GM19328 (cell line): ENCODE data around the gene FBXO38.

Experiments
- ATAC-seq: cut with Tn5 transposase; IDR thresholded peaks from one replicate; pipeline ENCODE4 v1.9.1; 2021; ENCODE audit warnings: mild to moderate bottlenecking, moderate library complexity; ENCODE audit not compliant: unreplicated experiment

The FBXO38 gene

GRCh38 chr5:148383564-148384379, at the start of gene FBXO38:
Gene FBXO38, plus strand, starts transcription at chr5:148383958. Its CDS starts 10,819 bp downstream, at chr5:148394777.
- ATAC-seq = peak; percentile 99

DNA sequence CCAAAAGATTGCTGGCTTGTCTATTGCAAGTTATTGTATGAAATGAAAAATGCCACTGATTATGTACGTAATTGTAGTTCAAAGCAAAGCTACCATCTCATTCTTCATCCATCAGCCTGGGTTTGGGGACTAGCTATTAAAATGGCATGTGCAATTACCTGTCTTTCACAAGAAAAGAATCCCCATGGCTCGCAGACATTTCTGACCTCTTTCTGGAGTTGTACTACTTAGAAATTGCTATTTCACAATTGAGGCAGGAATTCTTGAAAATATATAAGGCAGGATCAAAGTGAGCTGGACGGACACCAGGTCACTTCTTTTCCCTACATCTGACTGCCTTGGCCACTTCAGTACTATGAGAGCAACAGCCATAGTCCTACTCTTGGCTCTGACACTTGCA, 48.5 kb upstream of the FBXO38 start, which contains the start of gene SPINK9:
Gene SPINK9, plus strand, starts transcription at position 301 of the 400 bp plus-strand sequence. Its CDS starts 55 bp downstream, at position 356.
- ATAC-seq = no peak

DNA sequence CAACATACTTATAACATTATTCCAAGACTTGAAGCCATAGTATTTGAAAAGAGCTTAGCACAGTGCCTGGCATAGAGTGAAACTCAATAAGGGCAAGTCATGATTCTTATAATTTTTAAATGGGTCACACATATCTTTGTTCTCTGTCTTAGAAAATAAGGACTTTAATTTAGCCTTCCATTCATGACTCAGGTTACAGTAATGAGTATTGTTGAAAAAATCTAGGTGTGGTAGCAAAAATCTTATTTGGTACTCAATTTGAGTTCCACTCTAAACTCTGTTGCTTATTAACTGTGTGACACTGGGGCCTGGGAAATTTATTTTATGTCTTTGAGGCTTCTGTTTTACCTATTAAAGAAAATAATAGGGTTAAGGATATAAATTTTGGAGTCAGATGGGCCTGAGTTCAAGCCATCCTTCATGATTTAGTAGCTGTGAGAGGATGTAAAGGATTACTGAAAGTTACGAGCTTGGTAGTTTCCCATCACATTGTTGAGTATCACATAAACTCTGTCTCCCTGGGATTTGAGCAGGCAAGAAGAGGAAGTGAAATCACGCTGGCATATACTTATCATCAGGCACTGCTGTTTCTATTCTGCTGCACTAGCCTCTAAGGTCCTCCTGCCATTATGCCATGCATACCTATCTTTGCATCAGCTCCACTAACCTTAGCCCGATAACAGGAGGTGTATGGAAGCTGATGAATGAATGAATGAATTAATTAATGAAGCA, 46.9 kb upstream of the FBXO38 start:
- ATAC-seq = no peak

- no peak for ATAC-seq
Observed at GRCh38 chr5:148342371-148343045, 41.2 kb upstream of the FBXO38 start.

GRCh38 chr5:148343046-148343407, 40.7 kb upstream of the FBXO38 start:
- no peak for ATAC-seq

- ATAC-seq = no peak
Observed at GRCh38 chr5:148343603-148344487, 39.9 kb upstream of the FBXO38 start.

- ATAC-seq = no peak
Observed at GRCh38 chr5:148347706-148348105, 36.1 kb upstream of the FBXO38 start.

- ATAC-seq = no peak
Observed at GRCh38 chr5:148352696-148353095, 31.1 kb upstream of the FBXO38 start.

DNA sequence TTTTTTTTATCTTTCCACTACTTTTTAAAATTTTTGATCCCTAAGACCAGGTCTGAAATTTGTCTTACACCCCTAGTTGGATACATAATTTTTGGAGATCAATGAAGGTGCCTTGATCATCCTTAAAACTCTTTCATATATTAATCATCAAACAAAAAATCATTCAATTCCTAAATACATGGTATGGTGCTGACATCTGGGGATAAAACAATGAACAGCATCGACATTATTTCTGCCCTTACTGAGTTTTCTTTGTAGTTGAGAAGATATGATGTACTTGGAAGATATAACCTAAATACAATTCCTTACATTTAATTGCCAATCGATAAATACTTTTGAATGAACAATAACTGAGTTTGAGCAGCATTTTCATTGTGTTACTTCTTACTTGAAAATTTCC, 30.1 kb upstream of the FBXO38 start:
- no peak for ATAC-seq

GRCh38 chr5:148364343-148364742, 19.4 kb upstream of the FBXO38 start:
- no peak for ATAC-seq

GRCh38 chr5:148368299-148368698, 15.5 kb upstream of the FBXO38 start:
- ATAC-seq = no peak

DNA sequence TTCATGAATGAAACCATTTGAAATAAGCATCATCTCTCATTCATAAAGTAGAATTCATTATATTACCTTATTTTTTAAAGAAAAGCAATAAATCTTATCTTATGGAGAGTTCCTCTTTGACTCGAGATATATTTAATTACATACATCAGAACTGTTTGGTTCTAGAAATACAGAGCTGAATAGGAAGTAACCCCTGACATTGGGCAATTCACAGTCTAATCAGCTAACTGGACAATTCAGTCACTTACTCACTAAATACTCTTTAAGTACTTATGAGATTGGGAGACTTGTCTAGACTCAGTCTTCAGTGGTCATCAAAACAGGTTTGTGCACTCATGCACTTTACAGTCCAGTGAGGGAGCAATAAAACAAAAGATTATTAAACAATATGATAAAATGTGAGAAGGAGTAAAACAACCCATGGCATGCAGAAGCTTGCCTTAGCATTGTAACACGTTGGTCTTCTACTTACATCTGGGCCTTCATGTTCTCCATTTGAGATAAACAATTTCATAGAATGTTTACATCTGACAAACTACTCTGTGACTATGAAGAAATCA, 11.5 kb upstream of the FBXO38 start:
- no peak for ATAC-seq

GRCh38 chr5:148372893-148373292, 10.9 kb upstream of the FBXO38 start:
- ATAC-seq = no peak

GRCh38 chr5:148374690-148375360, 8.9 kb upstream of the FBXO38 start:
- peak; percentile 90 for ATAC-seq

GRCh38 chr5:148376198-148376597, 7.6 kb upstream of the FBXO38 start:
- no peak for ATAC-seq

DNA sequence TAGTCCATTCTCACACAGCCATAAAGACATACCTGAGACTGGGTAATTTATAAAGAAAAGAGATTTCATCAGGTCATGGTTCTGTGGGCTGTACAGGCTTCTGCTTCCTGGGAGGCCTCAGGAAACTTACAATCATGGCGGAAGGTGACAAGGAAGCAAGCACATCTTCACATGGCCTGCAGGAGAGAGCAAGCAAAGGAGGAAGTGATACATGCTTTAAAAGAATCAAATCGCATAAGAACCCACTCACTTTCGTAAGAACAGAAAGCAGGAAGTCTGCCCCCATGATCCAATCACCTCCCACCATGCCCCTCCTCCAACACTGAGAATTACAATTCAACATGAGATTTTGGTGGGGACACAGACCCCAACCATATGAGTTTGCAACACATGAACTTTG, 5.1 kb upstream of the FBXO38 start:
- ATAC-seq = no peak

GRCh38 chr5:148379340-148379739, 4.4 kb upstream of the FBXO38 start:
- no peak for ATAC-seq

GRCh38 chr5:148381906-148382305, 1.9 kb upstream of the FBXO38 start:
- ATAC-seq = no peak

DNA sequence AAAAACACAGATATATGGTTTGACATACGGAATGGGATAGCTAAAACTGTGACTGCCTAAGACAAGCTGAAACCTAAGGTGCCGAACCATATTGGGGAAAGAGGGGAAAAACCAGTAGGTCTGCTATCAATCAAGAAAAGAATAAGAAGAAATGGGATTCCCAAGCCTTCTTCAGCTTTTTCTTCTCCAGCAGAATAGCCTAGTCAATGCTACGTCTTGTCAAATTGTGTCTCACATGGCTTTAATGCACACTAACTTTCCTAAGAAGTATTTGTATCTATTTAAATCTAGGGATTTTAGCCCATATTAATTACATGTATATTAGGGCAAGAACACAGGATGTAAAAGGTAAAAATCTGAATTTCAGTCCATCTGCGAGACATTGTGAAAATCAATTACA, 797 bp upstream of the FBXO38 start:
- no peak for ATAC-seq

GRCh38 chr5:148384380-148384737, 601 bp downstream of the FBXO38 start:
- peak; percentile 26 for ATAC-seq
